NCI-H1417 (cell line): ENCODE data around the gene BBLN.
"Not testable (repeated sequence)": the region's sequence is repeated elsewhere in the genome, so short reads cannot be mapped to it uniquely, and the experiment has no call there.

ENCODE experiments used
- DNase-seq, 3 experiments: peaks; one replicate each; lab custom pipeline; 2025; lab: John Stamatoyannopoulos, UW

BBLN gene, protein sequence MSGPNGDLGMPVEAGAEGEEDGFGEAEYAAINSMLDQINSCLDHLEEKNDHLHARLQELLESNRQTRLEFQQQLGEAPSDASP

DNA sequence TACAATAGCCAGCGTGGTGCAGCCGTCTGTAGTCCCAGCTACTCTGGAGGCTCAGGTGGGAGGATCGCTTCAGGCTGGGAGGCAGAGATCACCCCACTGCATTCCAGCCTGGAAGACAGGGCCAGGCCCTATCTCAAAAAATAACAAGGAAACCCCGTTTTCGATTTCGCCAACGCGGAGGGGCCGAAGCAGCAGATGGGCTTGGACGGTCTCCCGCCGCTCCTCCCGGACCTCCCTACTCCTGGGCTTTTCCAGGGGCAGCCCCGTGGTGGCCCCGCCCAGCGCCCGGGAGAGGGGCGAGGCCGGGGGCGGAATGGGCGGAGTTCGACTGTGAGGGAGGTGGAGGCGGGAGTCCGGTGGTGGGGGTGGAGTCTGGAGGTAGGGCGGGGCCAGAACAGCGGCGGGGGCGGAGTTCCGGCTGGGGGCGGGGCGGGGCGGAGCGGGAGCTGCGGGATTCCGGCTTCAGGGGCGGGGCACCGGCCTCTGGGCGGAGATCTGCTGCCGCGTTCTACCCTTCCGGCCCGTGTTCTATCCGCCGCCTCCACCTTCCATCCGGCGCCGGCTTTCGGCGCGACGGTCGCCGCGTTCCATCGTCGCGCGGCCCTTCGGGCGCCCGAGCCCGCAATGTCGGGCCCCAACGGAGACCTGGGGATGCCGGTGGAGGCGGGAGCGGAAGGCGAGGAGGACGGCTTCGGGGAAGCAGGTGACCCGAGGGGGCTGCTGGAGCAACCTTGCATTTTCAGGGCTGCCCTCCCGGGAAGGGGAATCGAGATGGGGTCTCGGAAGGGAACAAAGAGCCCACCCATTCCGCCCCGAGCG, at the start of gene BBLN:
BBLN (plus strand) TSS at position 482 of the 819 bp plus-strand sequence; CDS start at position 625, 143 bp downstream.
- peak; percentile 84 to 96 (median 93) for DNase-seq

DNA sequence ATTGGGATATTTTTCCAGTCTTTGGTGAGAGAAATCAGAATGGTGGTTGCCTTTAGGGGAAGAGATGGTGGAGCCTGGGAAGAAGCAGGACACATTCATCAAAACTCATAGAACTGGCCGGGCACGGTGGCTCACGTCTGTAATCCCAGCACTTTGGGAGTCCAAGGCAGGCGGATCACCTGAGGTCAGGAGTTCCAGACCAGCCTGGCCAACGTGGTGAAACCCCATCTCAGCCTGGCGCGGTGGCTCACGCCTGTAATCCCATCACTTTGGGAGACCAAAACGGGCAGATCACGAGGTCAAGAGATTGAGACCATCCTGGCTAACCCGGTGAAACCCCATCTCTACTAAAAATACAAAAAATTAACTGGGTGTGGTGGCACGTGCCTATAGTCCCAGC, 48.3 kb upstream of the BBLN start:
- DNase-seq = not testable (repeated sequence)

GRCh38 chr9:128113526-128114325, 46.3 kb upstream of the BBLN start:
- no peak for DNase-seq

- no peak for DNase-seq
These were observed 45.5 kb upstream of the BBLN start for GRCh38 chr9:128114326-128115186.

DNA sequence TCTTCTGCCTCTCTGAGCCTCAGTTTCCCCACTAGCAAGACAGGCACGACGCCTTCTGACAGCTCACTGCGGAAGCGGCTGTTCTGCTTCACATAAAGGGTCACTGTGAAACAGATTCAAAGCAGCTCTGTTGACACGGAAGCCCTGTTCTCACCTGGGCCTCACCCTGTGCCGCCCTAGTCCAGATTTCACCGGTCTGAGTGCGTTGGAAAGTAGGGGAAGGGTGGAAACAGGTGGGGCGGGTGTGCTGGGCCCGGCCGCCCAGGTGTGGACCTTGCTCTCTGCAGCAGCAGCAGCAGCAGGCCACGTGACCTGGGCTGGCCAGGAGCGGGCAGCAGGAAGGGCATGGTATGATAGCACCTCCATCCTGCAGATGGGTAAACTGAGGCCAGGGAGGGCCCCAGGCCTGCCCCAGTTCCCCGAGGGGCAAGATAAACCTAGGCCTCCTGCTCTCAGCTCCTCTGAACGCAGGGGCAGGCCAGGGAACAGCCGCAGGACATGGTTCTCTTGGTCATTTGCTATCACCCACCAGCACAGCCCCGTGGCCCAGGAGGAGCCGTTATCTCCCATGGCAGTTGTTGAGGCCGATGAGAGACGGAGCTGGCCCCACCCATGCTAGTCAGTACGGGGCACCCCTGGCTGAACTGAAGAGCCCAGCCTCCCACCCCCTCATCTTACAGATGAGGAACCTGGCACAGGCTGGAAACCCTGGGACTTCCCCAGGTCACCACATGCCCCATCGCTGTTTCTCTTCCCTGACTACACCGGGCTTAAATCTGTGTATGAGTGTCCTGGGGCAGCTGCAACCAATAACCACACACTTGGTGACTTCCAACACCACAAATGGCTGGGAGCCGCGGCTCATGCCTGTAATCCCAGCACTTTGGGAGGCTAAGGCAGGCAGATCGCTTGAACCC, 44.6 kb upstream of the BBLN start:
- DNase-seq = no peak

GRCh38 chr9:128116104-128117083, 43.7 kb upstream of the BBLN start:
- no peak for DNase-seq

- DNase-seq = peak; percentile 83 to 94 (median 90)
These were observed 42.2 kb upstream of the BBLN start for GRCh38 chr9:128117613-128118471.

- no peak for DNase-seq
These were observed 41.6 kb upstream of the BBLN start for GRCh38 chr9:128118472-128118857.

DNA sequence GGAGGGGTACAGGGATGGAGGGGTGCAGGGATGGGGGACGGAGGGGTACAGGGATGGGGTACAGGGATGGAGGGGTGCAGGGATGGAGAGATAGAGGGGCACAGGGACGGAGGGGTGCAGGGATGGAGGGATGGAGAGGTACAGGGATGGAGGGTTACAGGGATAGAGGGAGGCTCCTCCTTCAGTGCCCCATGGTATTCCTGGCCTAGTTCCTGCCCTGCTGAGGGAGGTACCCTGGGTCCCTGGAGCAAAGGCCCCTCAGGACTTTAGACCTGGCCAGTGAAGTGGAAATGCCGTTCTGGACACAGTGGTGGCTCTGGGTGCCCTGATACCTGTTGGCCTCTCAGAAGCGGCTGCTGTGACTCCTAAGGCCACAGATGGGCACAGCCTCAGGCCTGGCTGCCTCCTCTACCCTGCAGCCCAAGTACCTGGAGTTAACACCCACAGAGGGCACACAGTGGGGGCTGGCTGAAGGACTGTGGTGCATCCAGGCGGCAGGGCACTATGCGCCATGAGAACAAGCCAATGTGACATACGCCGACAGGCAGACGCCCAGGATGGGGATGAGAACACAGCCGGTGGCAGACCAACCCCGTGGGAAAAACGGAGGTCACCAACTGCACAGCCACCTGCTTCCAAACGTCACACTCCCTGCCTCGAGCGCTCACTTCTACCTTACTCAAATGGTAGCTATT, 40.9 kb upstream of the BBLN start:
- no peak for DNase-seq

GRCh38 chr9:128120061-128120740, 39.9 kb upstream of the BBLN start:
- DNase-seq = no peak

- DNase-seq = no peak
These were observed 39.2 kb upstream of the BBLN start for GRCh38 chr9:128120741-128121465.

DNA sequence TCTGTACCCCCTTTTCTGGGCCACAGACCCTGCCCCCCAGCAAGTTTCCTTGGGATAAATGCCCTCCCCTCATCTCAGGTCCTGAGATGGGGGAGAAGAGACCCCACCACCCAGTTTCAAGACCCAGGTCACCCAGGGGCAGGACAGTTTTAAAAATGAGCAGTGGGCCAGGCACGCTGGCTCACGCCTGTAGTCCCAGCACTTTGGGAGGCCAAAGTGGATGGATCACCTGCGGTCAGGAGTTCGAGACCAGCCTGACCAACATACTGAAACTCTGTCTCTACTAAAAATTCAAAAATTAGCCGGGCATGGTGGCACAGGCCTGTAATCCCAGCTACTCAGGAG, 38.6 kb upstream of the BBLN start:
- no peak for DNase-seq

DNA sequence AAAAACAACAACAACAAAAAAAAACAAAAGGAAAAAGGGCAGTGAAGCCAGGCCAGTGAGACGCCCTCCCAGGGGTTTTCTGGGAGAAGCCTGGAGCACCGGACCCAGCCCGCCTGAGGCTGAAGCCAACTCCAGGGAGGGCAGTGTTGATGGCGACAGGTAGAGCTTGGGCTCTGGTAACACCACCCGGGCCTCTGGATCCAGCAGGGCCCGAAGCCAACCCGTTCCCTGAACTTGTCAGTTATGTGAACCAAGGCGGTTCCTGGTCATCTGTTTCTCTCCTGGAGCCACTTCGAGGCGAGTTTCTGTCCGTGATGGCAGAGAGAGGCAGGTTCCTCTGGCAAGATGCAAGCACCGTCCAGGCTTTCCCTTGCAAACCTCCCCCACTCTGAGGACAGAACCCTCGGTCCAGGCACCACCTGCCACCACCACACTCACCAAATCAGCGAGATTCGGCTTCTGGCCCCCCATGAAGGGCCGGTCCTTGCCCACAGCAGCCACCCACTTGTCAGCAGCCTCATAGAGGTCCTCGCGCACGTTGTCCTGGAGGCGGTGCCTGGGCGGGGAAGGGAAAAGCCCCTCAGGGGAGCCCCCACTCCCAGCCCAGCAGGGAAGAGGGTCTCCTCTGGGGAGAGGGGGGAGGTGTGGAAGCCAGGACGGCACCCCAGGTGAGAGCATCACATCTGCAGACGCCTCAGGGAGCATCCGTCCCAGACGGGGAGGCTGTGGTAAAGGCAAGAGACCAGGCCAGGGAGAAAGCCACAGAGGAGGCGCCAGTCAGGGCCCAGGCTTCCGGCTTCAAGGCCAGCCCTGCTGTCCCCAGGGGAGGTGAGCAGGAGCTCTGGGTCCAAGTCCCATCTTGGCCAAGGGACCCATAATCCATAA, 37.9 kb upstream of the BBLN start:
- no peak for DNase-seq

DNA sequence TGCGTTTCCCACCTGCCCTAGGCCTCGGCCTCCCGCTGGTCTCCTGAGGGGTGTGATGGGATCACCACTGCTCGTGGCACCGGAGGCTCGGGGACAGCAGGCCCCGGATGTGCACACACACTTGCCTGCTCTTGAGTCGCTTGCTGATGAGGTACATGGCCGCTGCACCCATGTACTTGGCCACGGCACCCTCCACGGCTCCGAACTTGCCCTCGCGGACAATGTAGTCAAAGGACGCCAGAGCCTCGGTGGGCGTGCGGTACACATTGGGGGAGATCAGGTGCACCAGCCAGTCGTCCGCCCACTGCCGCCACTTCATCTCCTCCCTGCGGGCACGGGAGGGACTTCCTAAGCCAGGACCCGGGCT, 37.3 kb upstream of the BBLN start:
- DNase-seq = no peak

GRCh38 chr9:128123451-128124080, 36.5 kb upstream of the BBLN start:
- DNase-seq = no peak

DNA sequence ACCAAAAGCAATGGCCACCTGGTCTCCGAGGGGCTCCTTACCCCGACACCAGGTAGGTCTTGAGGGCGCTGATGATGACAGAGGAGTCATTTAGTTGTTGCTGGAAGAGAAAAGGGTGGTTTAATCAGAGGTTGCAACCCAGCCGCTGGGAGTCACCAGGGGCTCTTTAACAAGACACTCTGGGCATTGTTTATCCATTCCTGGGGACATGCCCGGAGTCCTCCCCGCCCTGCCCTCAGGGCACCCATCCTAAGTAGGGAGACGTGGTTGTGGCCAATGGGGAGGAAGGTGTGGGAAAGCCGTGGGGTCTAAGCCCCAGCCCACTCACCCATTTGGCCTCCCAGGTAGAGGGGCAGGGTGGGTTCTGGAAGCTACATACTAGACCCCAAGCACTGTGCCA, 35.6 kb upstream of the BBLN start:
- no peak for DNase-seq
